ENCODE measurements around the gene PCNX3. TPM values are rescaled to one million over a fixed set of nuclear protein-coding genes. Genes with fewer than 3 reads are reported as not detected.

Gene PCNX3
- total RNA-seq, 2 donors from 2014 or later = 32.0 to 67.9 TPM

- WGBS = 87% methylated on average over 11 of the region's 11 CpGs
- no peak for TF ChIP-seq CTCF (IDR thresholded peaks at IDR 0.05)
- TF ChIP-seq POLR2A (IDR thresholded peaks at IDR 0.05) = no peak
- no peak for TF ChIP-seq POLR2AphosphoS5 (IDR thresholded peaks at IDR 0.05)
- no peak overlapping the region for H3K27ac ChIP-seq
- H3K27me3 ChIP-seq (replicated peaks; ENCODE audit: insufficient read depth) = no peaks in the 10 kb centered on the region
- intact Hi-C loops (cut with DNase I) = no loop called here
- no peak for DNase-seq (ENCODE audit: low spot score)
- no peaks in the 10 kb centered on the region for H3K9me3 ChIP-seq
- H3K4me1 ChIP-seq (replicated peaks) = no peaks in the 10 kb centered on the region
- no peak overlapping the region for H3K4me3 ChIP-seq
- H3K36me3 ChIP-seq = peaks cover 4 to 47% of the 10 kb centered on the region in 2 donors
Measured at GRCh38 chr11:65630215-65630614, 14.6 kb downstream of the PCNX3 start.

GRCh38 chr11:65633390-65634108, 18.0 kb downstream of the PCNX3 start:
- no peak for DNase-seq (ENCODE audit: low spot score)
- Histone ChIP-seq H3K9me3 (no peaks in the 10 kb centered on the region), H3K4me3 (no peak overlapping the region), H3K4me1 (replicated peaks) (no peaks in the 10 kb centered on the region), H3K27me3 (replicated peaks; ENCODE audit: insufficient read depth) (no peaks in the 10 kb centered on the region), H3K27ac (no peak overlapping the region), H3K36me3 (peaks cover 8 to 37% of the 10 kb centered on the region in 2 donors)
- TF ChIP-seq CTCF (IDR thresholded peaks at IDR 0.05) = no peak
- 88% methylated on average over 20 of the region's 20 CpGs for WGBS
- intact Hi-C loops (cut with DNase I) = no loop called here

GRCh38 chr11:65634109-65634436, 18.5 kb downstream of the PCNX3 start:
- intact Hi-C loops (cut with DNase I) = no loop called here
- no peak for DNase-seq (ENCODE audit: low spot score)
- Histone ChIP-seq H3K27me3 (replicated peaks; ENCODE audit: insufficient read depth) (no peaks in the 10 kb centered on the region), H3K4me3 (no peak overlapping the region), H3K27ac (no peak overlapping the region), H3K9me3 (no peaks in the 10 kb centered on the region), H3K4me1 (replicated peaks) (no peaks in the 10 kb centered on the region), H3K36me3 (peaks cover 8 to 32% of the 10 kb centered on the region in 2 donors)
- TF ChIP-seq POLR2A (IDR thresholded peaks at IDR 0.05) = no peak
- TF ChIP-seq CTCF (IDR thresholded peaks at IDR 0.05) = no peak
- no peak for TF ChIP-seq POLR2AphosphoS5 (IDR thresholded peaks at IDR 0.05)
- 89% methylated on average over 13 of the region's 14 CpGs for WGBS

- Histone ChIP-seq H3K27ac (no peak overlapping the region), H3K9me3 (no peaks in the 10 kb centered on the region), H3K27me3 (replicated peaks; ENCODE audit: insufficient read depth) (no peaks in the 10 kb centered on the region), H3K4me1 (replicated peaks) (no peaks in the 10 kb centered on the region), H3K4me3 (no peak overlapping the region), H3K36me3 (peaks cover 8 to 28% of the 10 kb centered on the region in 2 donors)
- intact Hi-C loops (cut with DNase I) = no loop called here
- WGBS = 92% methylated on average over 11 of the region's 11 CpGs
- TF ChIP-seq CTCF (IDR thresholded peaks at IDR 0.05) (no peak), POLR2AphosphoS5 (IDR thresholded peaks at IDR 0.05) (no peak), POLR2A (IDR thresholded peaks at IDR 0.05) (no peak)
- DNase-seq (ENCODE audit: low spot score) = no peak
Measured at GRCh38 chr11:65634440-65634839, 18.9 kb downstream of the PCNX3 start.
